Measurements from ENCODE around the gene ADAMTS8. TPM values are rescaled to one million over a fixed set of nuclear protein-coding genes. Genes with fewer than 3 reads are reported as not detected.
A peak's percentile ranks its signal among the peaks of the same experiment; 100 is the strongest.

Gene ADAMTS8
- total RNA-seq, 1 donor from 2014 or later: not detected

DNA sequence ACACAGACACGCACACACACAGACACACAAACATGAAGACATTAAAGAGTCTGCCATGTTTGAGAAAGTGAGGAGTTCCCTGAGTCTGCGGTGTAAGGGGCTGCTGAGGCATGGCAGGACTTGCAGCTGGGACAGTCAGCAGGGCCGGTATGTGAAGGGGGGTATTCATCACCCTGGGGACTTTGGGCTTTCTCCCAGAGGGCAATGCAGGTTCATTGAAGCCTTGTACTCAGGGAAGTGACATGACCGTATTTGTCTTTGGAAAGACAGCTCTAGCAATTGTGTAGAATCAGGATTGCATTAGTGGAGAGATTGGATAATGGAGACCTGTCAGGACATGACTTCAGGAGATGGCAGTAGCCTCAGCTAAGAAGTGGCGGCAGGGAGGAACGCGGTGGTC lies 9.4 kb upstream of the ADAMTS8 start:
- Histone ChIP-seq H3K4me1 (no peaks in the 10 kb centered on the region), H3K4me2 (no peak overlapping the region), H2AFZ (replicated peaks) (no peak overlapping the region), H3K4me3 (no peak overlapping the region), H3K9me3 (ENCODE audit: low read depth) (no peaks in the 10 kb centered on the region), H3K27me3 (no peaks in the 10 kb centered on the region), H3K79me2 (ENCODE audit: low read depth) (no peaks in the 10 kb centered on the region), H3K27ac (no peak overlapping the region), H3F3A (ENCODE audit: low read depth) (no peaks in the 10 kb centered on the region), H3K36me3 (no peaks in the 10 kb centered on the region), H3K9ac (no peak overlapping the region), H4K20me1 (ENCODE audit: low read depth) (no peaks in the 10 kb centered on the region)
- peaks cover 3% of the 10 kb centered on the region for H3K27me3 Mint-ChIP-seq (ENCODE audit: insufficient read depth, low read depth)
- peaks cover 3% of the 10 kb centered on the region for H3K4me1 Mint-ChIP-seq
- H3K36me3 Mint-ChIP-seq: no peaks in the 10 kb centered on the region
- DNase-seq (ENCODE audit: low spot score): no peak
- TF ChIP-seq EZH2 (IDR thresholded peaks at IDR 0.05) (no peak), EZH2phosphoT487 (IDR thresholded peaks at IDR 0.05) (no peak)
- TF ChIP-seq, protein P1, sequence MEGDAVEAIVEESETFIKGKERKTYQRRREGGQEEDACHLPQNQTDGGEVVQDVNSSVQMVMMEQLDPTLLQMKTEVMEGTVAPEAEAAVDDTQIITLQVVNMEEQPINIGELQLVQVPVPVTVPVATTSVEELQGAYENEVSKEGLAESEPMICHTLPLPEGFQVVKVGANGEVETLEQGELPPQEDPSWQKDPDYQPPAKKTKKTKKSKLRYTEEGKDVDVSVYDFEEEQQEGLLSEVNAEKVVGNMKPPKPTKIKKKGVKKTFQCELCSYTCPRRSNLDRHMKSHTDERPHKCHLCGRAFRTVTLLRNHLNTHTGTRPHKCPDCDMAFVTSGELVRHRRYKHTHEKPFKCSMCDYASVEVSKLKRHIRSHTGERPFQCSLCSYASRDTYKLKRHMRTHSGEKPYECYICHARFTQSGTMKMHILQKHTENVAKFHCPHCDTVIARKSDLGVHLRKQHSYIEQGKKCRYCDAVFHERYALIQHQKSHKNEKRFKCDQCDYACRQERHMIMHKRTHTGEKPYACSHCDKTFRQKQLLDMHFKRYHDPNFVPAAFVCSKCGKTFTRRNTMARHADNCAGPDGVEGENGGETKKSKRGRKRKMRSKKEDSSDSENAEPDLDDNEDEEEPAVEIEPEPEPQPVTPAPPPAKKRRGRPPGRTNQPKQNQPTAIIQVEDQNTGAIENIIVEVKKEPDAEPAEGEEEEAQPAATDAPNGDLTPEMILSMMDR (IDR thresholded peaks at IDR 0.05): no peak
- H3K9me3 Mint-ChIP-seq: peaks cover 4% of the 10 kb centered on the region
- H3K4me3 Mint-ChIP-seq: no peak overlapping the region
- H3K27ac Mint-ChIP-seq: no peak overlapping the region

DNA sequence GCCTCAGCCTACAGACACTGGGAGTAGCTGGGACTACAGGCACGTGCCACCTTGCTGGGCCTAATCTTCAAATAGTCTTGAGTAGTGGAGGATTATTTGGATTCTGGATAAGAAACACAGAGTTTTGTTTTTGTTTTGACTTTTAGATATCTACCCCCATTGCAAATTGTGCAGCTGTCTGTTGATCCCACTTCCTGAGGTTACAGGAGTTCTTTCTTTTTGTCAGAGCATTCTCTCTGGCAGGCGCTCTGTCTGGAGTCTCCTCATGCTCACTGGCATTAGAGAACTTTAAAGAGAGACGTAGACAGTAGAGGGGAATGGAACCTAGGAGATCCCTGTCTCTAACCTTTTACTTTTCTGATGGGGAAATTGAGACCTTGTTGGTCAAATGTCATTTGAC lies 7.8 kb upstream of the ADAMTS8 start:
- no peak for DNase-seq (ENCODE audit: low spot score)
- H3K4me3 Mint-ChIP-seq: no peak overlapping the region
- Histone ChIP-seq H3K4me3 (no peak overlapping the region), H4K20me1 (ENCODE audit: low read depth) (no peaks in the 10 kb centered on the region), H3K27ac (no peak overlapping the region), H3K36me3 (no peaks in the 10 kb centered on the region), H3K4me2 (no peak overlapping the region), H3K79me2 (ENCODE audit: low read depth) (no peaks in the 10 kb centered on the region), H3K9me3 (ENCODE audit: low read depth) (no peaks in the 10 kb centered on the region), H3K4me1 (no peaks in the 10 kb centered on the region), H3K27me3 (no peaks in the 10 kb centered on the region), H3K9ac (no peak overlapping the region), H2AFZ (replicated peaks) (no peak overlapping the region), H3F3A (ENCODE audit: low read depth) (no peaks in the 10 kb centered on the region)
- no peak overlapping the region for H3K27ac Mint-ChIP-seq
- no peaks in the 10 kb centered on the region for H3K36me3 Mint-ChIP-seq
- peaks cover 3% of the 10 kb centered on the region for H3K4me1 Mint-ChIP-seq
- H3K9me3 Mint-ChIP-seq: peaks cover 4% of the 10 kb centered on the region
- no peak for TF ChIP-seq EZH2 (IDR thresholded peaks at IDR 0.05)
- TF ChIP-seq EZH2phosphoT487 (IDR thresholded peaks at IDR 0.05): no peak
- TF ChIP-seq, protein P1 (IDR thresholded peaks at IDR 0.05): no peak
- H3K27me3 Mint-ChIP-seq (ENCODE audit: insufficient read depth, low read depth): peaks cover 3% of the 10 kb centered on the region

DNA sequence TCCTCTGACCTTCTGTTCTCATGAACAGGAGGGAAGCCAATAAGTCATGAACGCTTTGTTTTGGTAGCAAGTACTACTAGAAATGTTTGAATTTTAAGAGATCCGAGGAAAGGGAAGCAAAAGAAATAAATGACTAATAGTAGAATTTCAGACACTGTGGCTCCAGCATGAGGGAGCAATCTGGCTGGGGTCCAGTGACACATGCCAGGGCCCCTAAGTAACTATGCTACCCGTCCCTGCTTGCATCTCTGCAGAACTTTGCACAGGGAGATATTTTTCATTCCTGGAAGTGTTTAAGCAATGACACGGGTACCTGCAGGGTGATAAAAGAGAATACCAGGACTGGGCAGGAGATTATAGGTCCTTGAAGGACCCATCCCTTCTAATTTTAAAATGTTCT lies 7.3 kb upstream of the ADAMTS8 start:
- no peak overlapping the region for H3K27ac Mint-ChIP-seq
- no peak for DNase-seq (ENCODE audit: low spot score)

DNA sequence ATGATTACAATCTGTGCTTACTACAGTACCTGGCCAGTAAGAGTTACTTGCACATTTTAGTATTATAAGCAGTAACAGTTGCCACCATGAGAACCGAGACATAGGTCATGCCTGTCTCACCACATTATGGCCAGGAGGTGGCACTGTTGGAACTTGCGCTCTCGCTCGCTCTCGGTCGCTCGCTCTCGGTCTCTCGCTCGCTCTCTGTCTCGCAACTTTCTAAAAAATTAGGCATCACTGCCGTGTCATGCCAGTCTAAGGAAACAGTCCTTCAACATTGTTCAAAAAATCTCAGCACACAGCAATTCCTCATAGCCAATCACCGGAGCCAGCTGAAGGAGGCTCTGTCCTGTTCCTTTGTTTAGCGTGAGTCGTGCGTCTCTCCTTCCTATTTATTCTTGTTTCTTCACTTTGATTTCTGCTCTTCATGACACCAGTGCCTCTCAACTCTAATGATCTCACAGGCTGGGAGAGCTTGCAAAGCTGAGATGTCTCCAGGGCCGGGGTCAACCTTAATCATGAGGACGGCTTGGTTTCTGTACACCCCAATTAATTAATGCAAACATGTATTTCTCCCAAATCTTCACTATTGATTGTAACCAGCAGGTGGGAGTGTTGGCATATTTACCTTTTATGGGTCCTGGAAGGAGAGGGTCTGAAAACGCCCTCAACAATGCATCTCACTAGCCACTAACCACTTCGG lies 6.3 kb upstream of the ADAMTS8 start:
- H4K20me1 ChIP-seq (ENCODE audit: low read depth): peaks cover under 1% of the 10 kb centered on the region
- H2AFZ ChIP-seq (replicated peaks): peak overlapping the region; percentile 100
- no peak overlapping the region for H3K27ac ChIP-seq
- H3K27me3 ChIP-seq: peaks cover 15% of the 10 kb centered on the region
- no peaks in the 10 kb centered on the region for H3F3A ChIP-seq (ENCODE audit: low read depth)
- no peaks in the 10 kb centered on the region for H3K4me1 ChIP-seq
- H3K4me3 ChIP-seq: peak overlapping the region; percentile 79
- Mint-ChIP-seq H3K9me3 (peaks cover 4% of the 10 kb centered on the region), H3K4me1 (peaks cover 3% of the 10 kb centered on the region), H3K27ac (no peak overlapping the region), H3K36me3 (no peaks in the 10 kb centered on the region), H3K27me3 (ENCODE audit: insufficient read depth, low read depth) (peaks cover 13% of the 10 kb centered on the region), H3K4me3 (no peak overlapping the region)
- peak overlapping the region; percentile 93 for H3K4me2 ChIP-seq
- peak overlapping the region; percentile 30 for H3K9ac ChIP-seq
- no peaks in the 10 kb centered on the region for H3K36me3 ChIP-seq
- no peak for TF ChIP-seq EZH2phosphoT487 (IDR thresholded peaks at IDR 0.05)
- TF ChIP-seq EZH2 (IDR thresholded peaks at IDR 0.05): no peak
- TF ChIP-seq, protein P1 (IDR thresholded peaks at IDR 0.05): peak; percentile 69
- peak; percentile 88 for DNase-seq (ENCODE audit: low spot score)
- no peaks in the 10 kb centered on the region for H3K79me2 ChIP-seq (ENCODE audit: low read depth)
- no peaks in the 10 kb centered on the region for H3K9me3 ChIP-seq (ENCODE audit: low read depth)

More for the DNA sequence above, 7.3 kb upstream of the ADAMTS8 start:
- peaks cover 4% of the 10 kb centered on the region for H3K9me3 Mint-ChIP-seq
- Histone ChIP-seq H3K4me2 (no peak overlapping the region), H3K9ac (no peak overlapping the region), H4K20me1 (ENCODE audit: low read depth) (no peaks in the 10 kb centered on the region), H3K36me3 (no peaks in the 10 kb centered on the region), H3K9me3 (ENCODE audit: low read depth) (no peaks in the 10 kb centered on the region), H3K4me1 (no peaks in the 10 kb centered on the region), H2AFZ (replicated peaks) (no peak overlapping the region), H3K79me2 (ENCODE audit: low read depth) (no peaks in the 10 kb centered on the region), H3K27me3 (peaks cover 5% of the 10 kb centered on the region), H3K4me3 (no peak overlapping the region), H3K27ac (no peak overlapping the region), H3F3A (ENCODE audit: low read depth) (no peaks in the 10 kb centered on the region)
- H3K36me3 Mint-ChIP-seq: no peaks in the 10 kb centered on the region
- peaks cover 3% of the 10 kb centered on the region for H3K4me1 Mint-ChIP-seq
- no peak for TF ChIP-seq EZH2phosphoT487 (IDR thresholded peaks at IDR 0.05)
- TF ChIP-seq EZH2 (IDR thresholded peaks at IDR 0.05): no peak
- peaks cover 6% of the 10 kb centered on the region for H3K27me3 Mint-ChIP-seq (ENCODE audit: insufficient read depth, low read depth)
- H3K4me3 Mint-ChIP-seq: no peak overlapping the region
